Neural cell (in vitro differentiated cells): Measurements from ENCODE around the gene TMEM131L. TPM values are rescaled to one million over a fixed set of nuclear protein-coding genes. Genes with fewer than 3 reads are reported as not detected.

Source experiments
- H2AFZ ChIP-seq: fragments of 200-600, 300-800 bp; sonication (generic), shearing (Covaris generic); 2 replicates; pipeline ENCODE4 v1.6.0; 2014; ENCODE audit warnings: low read depth, mild to moderate bottlenecking, antibody characterized with exemption, low read length, moderate library complexity
- H3F3A ChIP-seq: fragments of 200-600 bp; shearing (Covaris generic); 2 replicates; pipeline ENCODE4 v1.6.1; 2016; ENCODE audit warnings: mild to moderate bottlenecking, moderate library complexity, mixed read lengths, antibody characterized with exemption, low read length; ENCODE audit not compliant: insufficient read depth, poor library complexity, severe bottlenecking
- H3K27ac ChIP-seq: fragments of 200-600, 300-800 bp; sonication (generic), shearing (Covaris generic); 2 replicates; pipeline ENCODE4 v1.5.1; 2014; ENCODE audit warnings: mild to moderate bottlenecking, low read length, moderate library complexity
- H3K27me3 ChIP-seq: fragments of 300-800, 200-600 bp; sonication (generic), shearing (Covaris generic); 2 replicates; pipeline ENCODE4 v1.6.0; 2014; ENCODE audit warnings: mild to moderate bottlenecking, low read depth, low read length, moderate library complexity; ENCODE audit not compliant: insufficient read depth
- H3K36me3 ChIP-seq: fragments of 300-800, 200-600 bp; sonication (generic), shearing (Covaris generic); 2 replicates; pipeline ENCODE4 v1.5.1; 2014; ENCODE audit warnings: mild to moderate bottlenecking, antibody characterized with exemption, low read length, moderate library complexity; ENCODE audit not compliant: insufficient read depth
- H3K4me2 ChIP-seq: fragments of 300-800, 200-600 bp; sonication (generic), shearing (Covaris generic); 2 replicates; pipeline ENCODE4 v1.6.0; 2014; ENCODE audit warnings: mild to moderate bottlenecking, low read length
- H3K4me3 ChIP-seq: fragments of 300-800, 200-600 bp; sonication (generic), shearing (Covaris generic); 2 replicates; pipeline ENCODE4 v1.5.1; 2014; ENCODE audit warnings: mild to moderate bottlenecking, low read length, moderate library complexity
- H3K79me2 ChIP-seq: fragments of 200-600 bp; shearing (Covaris generic); replicated peaks from 2 replicates; pipeline ENCODE4 v1.6.0; 2014; ENCODE audit warnings: mild to moderate bottlenecking, low read length, moderate library complexity; ENCODE audit not compliant: insufficient read depth
- H3K9ac ChIP-seq: fragments of 300-800, 200-600 bp; sonication (generic), shearing (Covaris generic); 2 replicates; pipeline ENCODE4 v1.6.1; 2016; ENCODE audit warnings: mild to moderate bottlenecking, low read length, mixed read lengths
- H3K9me2 ChIP-seq: fragments of 200-600 bp; shearing (Covaris generic); 2 replicates; pipeline ENCODE4 v1.6.1; 2016; ENCODE audit warnings: mild to moderate bottlenecking, low read length, mixed read lengths; ENCODE audit not compliant: insufficient read depth
- H3K9me3 ChIP-seq: fragments of 200-600, 300-800 bp; sonication (generic), shearing (Covaris generic); 2 replicates; pipeline ENCODE4 v1.6.1; 2016; ENCODE audit warnings: mild to moderate bottlenecking, mixed run types, low read length, moderate library complexity, mixed read lengths
- H4K20me1 ChIP-seq: fragments of 200-600 bp; shearing (Covaris generic); 2 replicates; pipeline ENCODE4 v1.6.1; 2016; ENCODE audit warnings: mild to moderate bottlenecking, mixed run types; ENCODE audit not compliant: insufficient read depth
- CTCF ChIP-seq: fragments of 450-650 bp; IDR thresholded peaks from 2 replicates; pipeline ENCODE4 v1.5.1; 2014; ENCODE audit warnings: antibody characterized with exemption, mild to moderate bottlenecking, moderate library complexity; ENCODE audit not compliant: poor library complexity, severe bottlenecking
- EP300 ChIP-seq: fragments of 450-650 bp; conservative IDR thresholded peaks from 2 replicates; pipeline ENCODE4 v1.6.1; 2014; ENCODE audit warnings: antibody characterized with exemption, mild to moderate bottlenecking, moderate library complexity; ENCODE audit not compliant: poor library complexity, severe bottlenecking
- EZH2 ChIP-seq: fragments of 200-600, 300-800 bp; shearing (Covaris generic), sonication (generic); IDR thresholded peaks from 2 replicates; pipeline ENCODE4 v1.6.1; 2014; ENCODE audit warnings: antibody characterized with exemption, low read length, borderline replicate concordance, mild to moderate bottlenecking; ENCODE audit not compliant: insufficient read depth, poor library complexity, severe bottlenecking
- MXI1 ChIP-seq: fragments of 450-650 bp; conservative IDR thresholded peaks from 2 replicates; pipeline ENCODE4 v1.6.1; 2014; ENCODE audit warnings: antibody characterized with exemption, mild to moderate bottlenecking; ENCODE audit not compliant: poor library complexity, severe bottlenecking
- POLR2AphosphoS5 ChIP-seq: IDR thresholded peaks from 2 replicates; pipeline ENCODE4 v1.6.1; 2012
- RAD21 ChIP-seq: fragments of 450-650 bp; conservative IDR thresholded peaks from 2 replicates; pipeline ENCODE4 v1.6.1; 2014; ENCODE audit warnings: antibody characterized with exemption, mild to moderate bottlenecking, moderate library complexity
- SMC3 ChIP-seq: fragments of 450-650 bp; conservative IDR thresholded peaks from 2 replicates; pipeline ENCODE4 v1.6.1; 2014; ENCODE audit warnings: antibody characterized with exemption, mild to moderate bottlenecking, moderate library complexity; ENCODE audit not compliant: poor library complexity
- TAF1 ChIP-seq: IDR thresholded peaks from 2 replicates; pipeline ENCODE4 v1.6.1; 2012; ENCODE audit warnings: low read depth
- polyA plus RNA-seq: library from polyadenylated mRNA; depleted of rRNA; stranded (reverse); fragments of >200 nt; gene quantifications from 2 replicates; pipeline ENCODE4 v1.2.3, GENCODE V29; 2014
- TF ChIP-seq, protein P1 (sequence below): IDR thresholded peaks from 2 replicates; pipeline ENCODE4 v1.6.1; 2012; ENCODE audit warnings: borderline replicate concordance

Gene TMEM131L
- polyA plus RNA-seq, 1 donor from 2014 or later, result 11.1 TPM

GRCh38 chr4:153490985-153491483 is 24.9 kb downstream of the TMEM131L start:
- H3K4me2 ChIP-seq, result no peak overlapping the region
- H3F3A ChIP-seq, result no peaks in the 10 kb centered on the region
- no peak overlapping the region for H3K9ac ChIP-seq
- H3K36me3 ChIP-seq, result no peaks in the 10 kb centered on the region
- H3K27me3 ChIP-seq, result no peaks in the 10 kb centered on the region
- peaks cover 50% of the 10 kb centered on the region for H3K79me2 ChIP-seq
- H4K20me1 ChIP-seq, result no peaks in the 10 kb centered on the region
- H3K4me3 ChIP-seq, result no peak overlapping the region
- no peak overlapping the region for H2AFZ ChIP-seq
- H3K9me2 ChIP-seq, result no peaks in the 10 kb centered on the region
- no peaks in the 10 kb centered on the region for H3K9me3 ChIP-seq
- no peak overlapping the region for H3K27ac ChIP-seq
- TF ChIP-seq, protein P1, sequence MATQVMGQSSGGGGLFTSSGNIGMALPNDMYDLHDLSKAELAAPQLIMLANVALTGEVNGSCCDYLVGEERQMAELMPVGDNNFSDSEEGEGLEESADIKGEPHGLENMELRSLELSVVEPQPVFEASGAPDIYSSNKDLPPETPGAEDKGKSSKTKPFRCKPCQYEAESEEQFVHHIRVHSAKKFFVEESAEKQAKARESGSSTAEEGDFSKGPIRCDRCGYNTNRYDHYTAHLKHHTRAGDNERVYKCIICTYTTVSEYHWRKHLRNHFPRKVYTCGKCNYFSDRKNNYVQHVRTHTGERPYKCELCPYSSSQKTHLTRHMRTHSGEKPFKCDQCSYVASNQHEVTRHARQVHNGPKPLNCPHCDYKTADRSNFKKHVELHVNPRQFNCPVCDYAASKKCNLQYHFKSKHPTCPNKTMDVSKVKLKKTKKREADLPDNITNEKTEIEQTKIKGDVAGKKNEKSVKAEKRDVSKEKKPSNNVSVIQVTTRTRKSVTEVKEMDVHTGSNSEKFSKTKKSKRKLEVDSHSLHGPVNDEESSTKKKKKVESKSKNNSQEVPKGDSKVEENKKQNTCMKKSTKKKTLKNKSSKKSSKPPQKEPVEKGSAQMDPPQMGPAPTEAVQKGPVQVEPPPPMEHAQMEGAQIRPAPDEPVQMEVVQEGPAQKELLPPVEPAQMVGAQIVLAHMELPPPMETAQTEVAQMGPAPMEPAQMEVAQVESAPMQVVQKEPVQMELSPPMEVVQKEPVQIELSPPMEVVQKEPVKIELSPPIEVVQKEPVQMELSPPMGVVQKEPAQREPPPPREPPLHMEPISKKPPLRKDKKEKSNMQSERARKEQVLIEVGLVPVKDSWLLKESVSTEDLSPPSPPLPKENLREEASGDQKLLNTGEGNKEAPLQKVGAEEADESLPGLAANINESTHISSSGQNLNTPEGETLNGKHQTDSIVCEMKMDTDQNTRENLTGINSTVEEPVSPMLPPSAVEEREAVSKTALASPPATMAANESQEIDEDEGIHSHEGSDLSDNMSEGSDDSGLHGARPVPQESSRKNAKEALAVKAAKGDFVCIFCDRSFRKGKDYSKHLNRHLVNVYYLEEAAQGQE, result no peak
- TF ChIP-seq CTCF, result no peak
- no peak for TF ChIP-seq EP300
- TF ChIP-seq RAD21, result no peak
- TF ChIP-seq POLR2AphosphoS5, result no peak
- no peak for TF ChIP-seq EZH2
- no peak for TF ChIP-seq SMC3
- no peak for TF ChIP-seq MXI1
- no peak for TF ChIP-seq TAF1

DNA sequence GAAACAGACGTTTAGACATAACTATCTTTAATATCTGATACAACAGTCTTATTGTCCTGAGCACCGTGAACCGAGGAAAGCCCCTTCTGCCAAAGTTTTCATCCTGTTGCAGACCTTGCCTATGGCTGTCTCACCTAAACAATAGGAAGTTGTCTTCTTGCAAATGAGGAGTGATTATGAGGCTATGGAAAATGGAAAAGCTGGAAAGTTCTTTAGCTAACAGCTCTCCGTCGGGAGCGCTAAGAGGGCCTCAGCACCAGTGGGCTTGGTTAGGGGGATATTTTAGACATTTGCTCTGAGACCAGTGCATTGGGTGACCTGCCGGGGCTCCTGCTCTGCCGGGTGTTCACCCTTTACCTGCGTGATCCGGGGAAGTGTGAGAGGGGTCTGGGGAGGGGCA is 28.4 kb downstream of the TMEM131L start:
- peaks cover 43% of the 10 kb centered on the region for H3K79me2 ChIP-seq
- TF ChIP-seq SMC3 (no peak), EZH2 (no peak), CTCF (no peak)
- TF ChIP-seq, protein P1, result no peak
- H3K9ac ChIP-seq, result no peak overlapping the region
- no peaks in the 10 kb centered on the region for H3K9me2 ChIP-seq
- H4K20me1 ChIP-seq, result no peaks in the 10 kb centered on the region
- H2AFZ ChIP-seq, result no peak overlapping the region
- H3K36me3 ChIP-seq, result no peaks in the 10 kb centered on the region
- H3K27me3 ChIP-seq, result no peaks in the 10 kb centered on the region
- no peak overlapping the region for H3K27ac ChIP-seq
- H3K4me3 ChIP-seq, result no peak overlapping the region
- H3K4me2 ChIP-seq, result no peak overlapping the region
- H3F3A ChIP-seq, result no peaks in the 10 kb centered on the region
- H3K9me3 ChIP-seq, result no peaks in the 10 kb centered on the region
